Dendritic cell treated with granulocyte-macrophage colony-stimulating factor and Interleukin-4, amounts not matched to agents 40 ng/mL and 50 ng/mL, for 4 days (primary cell): ENCODE results near the gene BOC.
A peak's percentile ranks its signal among the peaks of the same experiment; 100 is the strongest.
"Not testable (repeated sequence)": the region's sequence is repeated elsewhere in the genome, so short reads cannot be mapped to it uniquely, and the experiment has no call there.

ENCODE experiments used
- H3K27ac Mint-ChIP-seq: one replicate; pipeline ENCODE4 v1.8.0; 2022; ENCODE audit warnings: mild to moderate bottlenecking, mixed read lengths
- H3K27me3 Mint-ChIP-seq: one replicate; pipeline ENCODE4 v1.8.0; 2022; ENCODE audit warnings: mild to moderate bottlenecking, mixed read lengths
- H3K36me3 Mint-ChIP-seq: one replicate; pipeline ENCODE4 v1.8.0; 2022; ENCODE audit warnings: low read depth, mixed read lengths
- H3K4me1 Mint-ChIP-seq: one replicate; pipeline ENCODE4 v1.8.0; 2022; ENCODE audit warnings: low read depth, mixed read lengths
- H3K4me3 Mint-ChIP-seq: one replicate; pipeline ENCODE4 v1.8.0; 2022; ENCODE audit warnings: mild to moderate bottlenecking, moderate library complexity, mixed read lengths
- H3K9me3 Mint-ChIP-seq: one replicate; pipeline ENCODE4 v1.8.0; 2022; ENCODE audit warnings: mixed read lengths
- intact Hi-C: fragments of 100-400 bp; cut with micrococcal nuclease; formaldehyde crosslinking; loops from one replicate; pipeline ENCODE4 v1.15.0; 2022

The BOC gene

GRCh38 chr3:113211330-113212149 lies at the start of gene BOC:
BOC (plus strand) TSS chr3:113211557; CDS start chr3:113249803, 38,246 bp downstream.
- Mint-ChIP-seq H3K4me1 (peaks cover 18% of the 10 kb centered on the region), H3K27me3 (peaks cover 74% of the 10 kb centered on the region), H3K27ac (peak within 1 kb of the TSS; percentile 3), H3K9me3 (no peaks in the 10 kb centered on the region), H3K36me3 (no peaks in the 10 kb centered on the region), H3K4me3 (peak within 1 kb of the TSS; percentile 77)
- intact Hi-C loops, result loop anchor here (10.0 kb wide), 1 partner anchor 157 kb away; no protein-coding TSS in a partner anchor

- no peak overlapping the region for H3K27ac Mint-ChIP-seq
- no peaks in the 10 kb centered on the region for H3K9me3 Mint-ChIP-seq
- intact Hi-C loops, result no loop called here
- no peak overlapping the region for H3K4me3 Mint-ChIP-seq
- no peaks in the 10 kb centered on the region for H3K27me3 Mint-ChIP-seq
- H3K36me3 Mint-ChIP-seq, result no peaks in the 10 kb centered on the region
- H3K4me1 Mint-ChIP-seq, result no peaks in the 10 kb centered on the region
Observed at GRCh38 chr3:113161661-113162060, 49.7 kb upstream of the BOC start.

- intact Hi-C loops, result no loop called here
- Mint-ChIP-seq H3K27me3 (no peaks in the 10 kb centered on the region), H3K4me3 (no peak overlapping the region), H3K4me1 (no peaks in the 10 kb centered on the region), H3K27ac (no peak overlapping the region), H3K9me3 (no peaks in the 10 kb centered on the region), H3K36me3 (no peaks in the 10 kb centered on the region)
Observed at GRCh38 chr3:113163152-113163551, 48.2 kb upstream of the BOC start.

GRCh38 chr3:113165841-113166240 lies 45.5 kb upstream of the BOC start:
- Mint-ChIP-seq H3K9me3 (no peaks in the 10 kb centered on the region), H3K4me3 (no peak overlapping the region), H3K4me1 (no peaks in the 10 kb centered on the region), H3K36me3 (no peaks in the 10 kb centered on the region), H3K27ac (no peak overlapping the region), H3K27me3 (no peaks in the 10 kb centered on the region)
- intact Hi-C loops, result no loop called here

GRCh38 chr3:113166357-113166718 lies 45.0 kb upstream of the BOC start:
- no peaks in the 10 kb centered on the region for H3K9me3 Mint-ChIP-seq
- no peak overlapping the region for H3K4me3 Mint-ChIP-seq
- H3K27me3 Mint-ChIP-seq, result no peaks in the 10 kb centered on the region
- H3K4me1 Mint-ChIP-seq, result no peaks in the 10 kb centered on the region
- intact Hi-C loops, result no loop called here
- no peak overlapping the region for H3K27ac Mint-ChIP-seq
- H3K36me3 Mint-ChIP-seq, result no peaks in the 10 kb centered on the region

- no peaks in the 10 kb centered on the region for H3K9me3 Mint-ChIP-seq
Observed at GRCh38 chr3:113166719-113167492, 44.5 kb upstream of the BOC start.

GRCh38 chr3:113167825-113168801 lies 43.2 kb upstream of the BOC start:
- intact Hi-C loops, result no loop called here
- Mint-ChIP-seq H3K27me3 (no peaks in the 10 kb centered on the region), H3K9me3 (no peaks in the 10 kb centered on the region), H3K4me3 (no peak overlapping the region), H3K4me1 (no peaks in the 10 kb centered on the region), H3K27ac (no peak overlapping the region), H3K36me3 (no peaks in the 10 kb centered on the region)

More at GRCh38 chr3:113166719-113167492, 44.5 kb upstream of the BOC start:
- H3K27me3 Mint-ChIP-seq, result no peaks in the 10 kb centered on the region
- no peak overlapping the region for H3K27ac Mint-ChIP-seq
- no peaks in the 10 kb centered on the region for H3K36me3 Mint-ChIP-seq
- intact Hi-C loops, result no loop called here
- H3K4me3 Mint-ChIP-seq, result no peak overlapping the region
- H3K4me1 Mint-ChIP-seq, result no peaks in the 10 kb centered on the region

- H3K4me1 Mint-ChIP-seq, result peaks cover 5% of the 10 kb centered on the region
- no peak overlapping the region for H3K4me3 Mint-ChIP-seq
- intact Hi-C loops, result no loop called here
- H3K27me3 Mint-ChIP-seq, result no peaks in the 10 kb centered on the region
- H3K36me3 Mint-ChIP-seq, result no peaks in the 10 kb centered on the region
- no peak overlapping the region for H3K27ac Mint-ChIP-seq
- no peaks in the 10 kb centered on the region for H3K9me3 Mint-ChIP-seq
Observed at GRCh38 chr3:113169891-113170452, 41.4 kb upstream of the BOC start.

GRCh38 chr3:113170771-113171170 lies 40.6 kb upstream of the BOC start:
- intact Hi-C loops, result no loop called here
- H3K4me3 Mint-ChIP-seq, result no peak overlapping the region
- no peaks in the 10 kb centered on the region for H3K36me3 Mint-ChIP-seq
- H3K9me3 Mint-ChIP-seq, result no peaks in the 10 kb centered on the region
- H3K27me3 Mint-ChIP-seq, result no peaks in the 10 kb centered on the region
- H3K27ac Mint-ChIP-seq, result no peak overlapping the region
- H3K4me1 Mint-ChIP-seq, result peaks cover 10% of the 10 kb centered on the region

GRCh38 chr3:113171675-113172300 lies 39.6 kb upstream of the BOC start:
- H3K4me3 Mint-ChIP-seq, H3K27ac Mint-ChIP-seq, H3K36me3 Mint-ChIP-seq, H3K9me3 Mint-ChIP-seq, H3K27me3 Mint-ChIP-seq, intact Hi-C loops: not testable (repeated sequence)
- peaks cover 10% of the 10 kb centered on the region for H3K4me1 Mint-ChIP-seq

GRCh38 chr3:113173102-113173501 lies 38.3 kb upstream of the BOC start:
- no peaks in the 10 kb centered on the region for H3K27me3 Mint-ChIP-seq
- no peak overlapping the region for H3K27ac Mint-ChIP-seq
- H3K9me3 Mint-ChIP-seq, result no peaks in the 10 kb centered on the region
- no peaks in the 10 kb centered on the region for H3K36me3 Mint-ChIP-seq
- peaks cover 10% of the 10 kb centered on the region for H3K4me1 Mint-ChIP-seq
- H3K4me3 Mint-ChIP-seq, result no peak overlapping the region
- intact Hi-C loops, result no loop called here

- H3K4me3 Mint-ChIP-seq, result no peak overlapping the region
- no peak overlapping the region for H3K27ac Mint-ChIP-seq
- intact Hi-C loops, result no loop called here
Observed at GRCh38 chr3:113174304-113174703, 37.1 kb upstream of the BOC start.

More at GRCh38 chr3:113174304-113174703, 37.1 kb upstream of the BOC start:
- no peaks in the 10 kb centered on the region for H3K9me3 Mint-ChIP-seq
- H3K27me3 Mint-ChIP-seq, result no peaks in the 10 kb centered on the region
- peaks cover 10% of the 10 kb centered on the region for H3K4me1 Mint-ChIP-seq
- no peaks in the 10 kb centered on the region for H3K36me3 Mint-ChIP-seq
